Activated T-cell treated with anti-CD3 and anti-CD28 coated beads for 1 hour (primary cell): ENCODE measurements around the gene VAMP5.
"Not testable (repeated sequence)": the region's sequence is repeated elsewhere in the genome, so short reads cannot be mapped to it uniquely, and the experiment has no call there.

ENCODE experiments used
- DNase-seq: peaks from one replicate; pipeline ENCODE4 v3.0.0-alpha.2; 2020; ENCODE audit warnings: low read depth

VAMP5 gene

GRCh38 chr2:85601771-85602475 is 17.7 kb downstream of the VAMP5 start:
- no peak for DNase-seq

- DNase-seq = peak; percentile 77
Measured at GRCh38 chr2:85602476-85603234, 18.4 kb downstream of the VAMP5 start, which contains the start of gene TMEM150A. TMEM150A (minus strand) TSS chr2:85602698; CDS start chr2:85601948, 750 bp downstream.

- not testable (repeated sequence) for DNase-seq
Measured at GRCh38 chr2:85604133-85604444, 19.9 kb downstream of the VAMP5 start.

DNA sequence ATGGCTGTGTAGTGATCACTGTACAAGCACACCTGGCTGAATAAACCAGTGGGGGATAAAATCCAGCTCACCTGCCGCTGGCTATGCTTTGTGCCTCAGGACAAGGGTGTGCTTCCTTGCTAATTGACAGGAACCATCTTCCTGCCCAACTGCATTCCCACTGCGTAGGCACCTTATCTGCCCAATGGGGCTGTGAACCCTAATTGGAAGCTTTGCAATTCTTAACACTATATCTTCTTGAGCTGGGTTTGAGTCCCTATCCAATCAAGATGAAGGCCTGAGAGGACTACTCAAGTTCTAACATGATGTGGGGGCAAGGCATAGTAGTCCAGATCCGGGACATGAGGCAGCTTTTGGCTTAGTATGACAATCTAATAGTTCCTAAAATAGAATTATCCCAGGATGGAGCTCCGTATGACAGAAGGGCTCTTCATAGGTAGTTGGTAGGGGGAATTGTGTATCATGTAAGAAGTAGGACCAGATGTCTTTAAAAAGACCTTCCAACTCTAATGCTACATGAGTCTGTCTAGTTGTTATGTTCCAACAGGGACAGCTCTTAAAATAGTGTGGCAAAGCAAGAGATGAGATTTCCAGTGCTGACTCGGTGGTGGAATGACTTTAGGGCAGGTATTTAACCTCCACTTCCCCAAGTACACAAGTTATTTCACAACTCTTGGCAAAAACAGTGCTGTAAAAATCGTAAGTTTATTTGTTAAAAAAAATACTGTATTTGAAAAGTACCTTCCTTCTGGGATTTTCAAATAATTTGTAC is 20.5 kb downstream of the VAMP5 start:
- DNase-seq = no peak

DNA sequence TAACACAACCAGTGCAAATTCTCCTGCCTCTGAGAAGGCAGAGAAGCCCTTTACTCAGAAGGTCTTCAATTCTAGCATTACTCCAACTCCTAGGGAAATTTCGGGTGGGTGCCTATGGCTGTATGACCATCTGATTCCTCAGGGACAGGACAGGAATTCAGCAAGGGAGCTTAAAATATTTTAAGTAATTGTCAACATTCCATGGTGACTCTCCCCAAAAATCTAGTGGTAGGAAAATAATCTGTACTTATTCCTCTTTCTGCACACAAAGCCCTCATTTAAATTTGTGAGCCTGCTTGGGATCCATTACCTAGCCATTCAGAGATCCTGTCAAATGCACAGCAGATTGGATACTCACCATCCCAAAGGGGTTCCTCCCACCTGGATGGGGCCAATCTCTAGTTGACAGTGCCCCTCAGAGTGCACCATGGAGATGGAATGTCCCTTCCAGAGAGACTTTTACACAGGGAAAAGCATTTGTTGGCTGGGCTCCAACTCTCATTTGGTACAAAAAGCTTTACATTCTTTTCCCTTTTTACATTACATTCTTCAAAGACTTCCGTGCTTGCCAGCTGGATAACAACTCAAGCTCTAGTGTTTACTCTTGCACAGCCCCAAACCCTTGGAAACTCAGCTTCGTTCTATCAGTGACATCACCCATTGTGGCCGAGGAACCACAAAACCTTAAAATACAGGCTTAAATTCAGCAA is 21.3 kb downstream of the VAMP5 start:
- no peak for DNase-seq

GRCh38 chr2:85606116-85606455 is 21.9 kb downstream of the VAMP5 start:
- DNase-seq = no peak

DNA sequence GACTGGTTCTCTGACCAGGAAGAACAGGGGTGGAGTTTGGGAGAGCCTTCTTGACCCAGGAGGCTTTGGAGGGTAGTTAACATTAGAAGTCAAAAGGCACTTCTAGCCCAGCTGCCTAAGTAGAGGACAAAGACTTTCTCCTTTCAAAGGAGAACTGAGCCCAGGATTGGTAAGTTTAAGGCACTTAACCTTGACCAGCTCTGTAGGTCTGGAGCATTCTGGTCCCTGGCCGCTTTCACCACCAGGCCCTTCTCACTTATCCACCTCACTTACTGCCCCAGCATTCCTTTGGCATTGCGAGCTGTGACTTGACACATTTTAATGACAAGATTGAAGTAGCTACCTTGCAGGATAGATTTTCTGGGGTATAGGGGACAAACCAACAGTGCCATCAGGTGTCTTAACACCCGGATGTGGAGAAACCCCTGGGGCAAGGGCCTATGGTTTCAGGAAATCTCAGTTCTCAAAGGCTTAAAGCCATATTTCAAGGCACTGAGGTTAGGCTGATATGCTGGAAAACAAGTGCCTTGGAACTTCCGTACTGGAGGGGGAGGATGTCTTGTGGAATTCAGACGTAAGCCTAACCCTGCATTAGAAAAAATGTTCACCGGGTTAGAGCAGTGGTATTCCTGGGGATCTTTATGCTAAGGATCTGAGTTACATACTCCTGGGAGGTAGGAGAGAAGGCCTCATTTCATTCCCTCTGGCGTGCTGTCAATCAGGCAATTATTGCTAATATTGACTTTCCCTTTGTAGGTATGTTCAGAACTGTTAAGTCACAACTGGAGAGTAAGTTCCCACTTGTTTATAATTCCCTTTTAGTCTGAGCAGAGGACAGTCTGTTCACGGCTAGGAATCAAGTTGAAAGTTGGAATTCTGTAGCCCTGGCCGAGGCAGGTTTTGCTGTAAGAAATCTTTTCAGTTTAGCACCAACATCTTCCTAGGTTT is 23.3 kb downstream of the VAMP5 start:
- no peak for DNase-seq

DNA sequence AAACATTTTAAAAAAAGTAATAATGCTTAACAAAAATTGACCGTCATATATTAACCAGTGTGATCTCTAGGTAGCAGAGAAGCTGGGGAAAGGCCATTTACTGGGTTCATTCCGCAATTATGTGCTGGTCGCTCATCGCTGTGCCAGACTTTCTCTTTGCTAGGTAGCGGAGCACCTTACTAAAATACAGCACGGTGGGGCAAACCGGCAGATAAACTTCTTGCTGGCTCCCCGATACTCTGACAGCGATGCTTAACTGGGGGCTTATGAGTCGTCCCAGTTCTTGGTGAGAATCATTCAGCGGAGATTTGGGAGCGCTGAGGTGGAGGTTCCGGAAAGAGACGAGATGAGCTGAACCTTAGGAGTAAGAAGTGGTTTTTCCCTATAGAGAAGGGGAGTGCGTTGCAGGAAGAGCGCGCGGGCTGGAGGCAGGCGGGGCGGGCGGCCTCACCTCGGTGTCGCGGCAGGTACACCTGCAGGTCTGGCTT is 27.0 kb downstream of the VAMP5 start:
- no peak for DNase-seq

DNA sequence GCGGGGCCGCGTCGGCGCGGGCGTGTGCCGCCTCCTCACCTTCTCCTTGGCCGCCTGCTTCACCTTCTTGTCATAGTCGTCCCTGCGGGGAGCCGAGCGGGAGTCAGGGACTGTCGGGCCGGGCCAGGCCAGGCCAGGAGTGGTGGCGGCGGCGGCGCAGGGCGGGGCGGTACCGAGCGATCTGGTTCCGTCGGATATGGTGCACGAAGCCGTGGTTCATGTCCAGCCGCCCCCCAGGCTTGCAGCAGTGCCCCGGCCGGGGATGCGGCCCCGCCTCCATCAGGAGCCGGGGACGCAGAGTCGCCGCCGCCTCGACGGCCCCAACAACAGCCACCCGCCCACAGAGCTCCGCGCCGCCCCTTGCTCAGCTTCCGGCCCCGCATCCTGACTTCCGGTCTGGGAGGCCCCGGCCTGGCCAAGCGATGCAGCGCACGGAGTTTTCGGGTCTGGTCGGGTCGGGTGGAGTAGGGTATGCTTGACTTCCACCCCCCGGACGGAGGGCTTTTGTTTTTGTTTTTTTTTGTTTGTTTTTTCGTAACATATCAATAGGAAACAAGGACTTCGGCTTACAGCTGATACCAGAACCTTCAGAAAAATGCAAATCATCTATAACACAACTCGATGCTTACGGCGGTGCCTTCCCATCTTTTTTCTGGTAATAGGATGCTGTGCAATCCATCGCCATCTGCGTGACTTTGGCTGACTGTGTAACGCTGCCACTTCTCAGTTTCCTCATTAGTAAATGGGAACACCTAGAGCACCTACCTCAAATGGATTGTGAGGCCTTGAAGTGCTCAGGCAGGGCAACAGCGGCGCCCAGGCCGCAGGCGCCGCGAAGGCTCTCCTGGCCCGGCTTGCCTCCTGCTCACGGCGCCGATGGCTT is 27.7 kb downstream of the VAMP5 start, which contains the start of gene C2orf68:
TSS of gene C2orf68 (minus strand) at position 362 of the 883 bp plus-strand sequence. CDS start at position 280, 82 bp downstream.
- DNase-seq = peak; percentile 70

DNA sequence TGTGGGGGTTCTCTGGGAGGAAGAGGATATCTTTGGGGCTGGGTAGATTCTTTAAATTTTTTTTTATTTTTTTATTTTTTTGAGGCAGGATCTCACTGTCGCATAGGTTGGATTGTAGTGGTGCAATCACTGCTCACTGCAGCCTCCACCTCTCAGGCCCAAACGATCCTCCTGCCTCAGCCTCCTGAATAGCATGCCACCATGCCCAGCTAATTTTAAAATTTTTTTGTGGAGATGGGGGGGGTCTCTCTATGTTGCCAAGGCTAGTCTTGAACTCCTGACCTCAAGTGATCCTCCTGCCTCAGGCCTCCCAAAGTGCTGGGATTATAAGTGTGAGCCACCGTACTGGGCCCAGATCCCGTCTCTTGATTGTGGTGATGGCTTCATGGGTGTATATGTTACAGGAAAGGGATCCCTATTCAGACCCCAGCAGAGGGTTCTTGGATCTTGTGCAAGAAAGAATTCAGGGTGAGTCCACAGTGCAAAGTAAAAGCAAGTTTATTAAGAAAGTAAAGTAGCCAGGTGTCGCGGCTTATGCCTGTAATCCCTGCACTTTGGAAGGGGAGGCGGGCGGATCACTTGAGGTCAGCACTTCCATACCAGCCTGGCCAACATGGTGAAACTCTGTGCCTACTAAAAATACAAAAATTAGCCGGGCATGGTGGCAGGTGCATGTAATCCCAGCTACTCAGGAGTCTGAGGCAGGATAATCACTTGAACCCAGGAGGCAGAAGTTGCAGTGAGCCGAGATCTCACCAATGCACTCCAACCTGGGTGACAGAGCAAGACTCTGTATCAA is 29.7 kb downstream of the VAMP5 start:
- DNase-seq = no peak

GRCh38 chr2:85614757-85615156 is 30.5 kb downstream of the VAMP5 start:
- not testable (repeated sequence) for DNase-seq

DNA sequence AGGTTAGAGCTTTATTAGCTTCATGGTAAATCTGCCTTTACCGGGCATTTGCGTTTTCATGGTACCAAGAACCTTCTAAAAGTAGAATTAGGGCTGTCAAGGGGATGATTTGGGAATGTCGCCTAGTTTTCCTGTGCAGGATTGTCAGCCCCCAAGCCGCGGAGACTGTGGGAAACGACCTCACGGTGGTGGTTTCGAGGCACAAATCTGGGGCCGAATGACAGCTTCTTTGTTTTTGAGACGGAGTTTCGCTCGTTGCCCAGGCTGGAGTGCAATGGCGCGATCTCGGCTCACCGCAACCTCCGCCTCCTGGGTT is 31.1 kb downstream of the VAMP5 start:
- no peak for DNase-seq

DNA sequence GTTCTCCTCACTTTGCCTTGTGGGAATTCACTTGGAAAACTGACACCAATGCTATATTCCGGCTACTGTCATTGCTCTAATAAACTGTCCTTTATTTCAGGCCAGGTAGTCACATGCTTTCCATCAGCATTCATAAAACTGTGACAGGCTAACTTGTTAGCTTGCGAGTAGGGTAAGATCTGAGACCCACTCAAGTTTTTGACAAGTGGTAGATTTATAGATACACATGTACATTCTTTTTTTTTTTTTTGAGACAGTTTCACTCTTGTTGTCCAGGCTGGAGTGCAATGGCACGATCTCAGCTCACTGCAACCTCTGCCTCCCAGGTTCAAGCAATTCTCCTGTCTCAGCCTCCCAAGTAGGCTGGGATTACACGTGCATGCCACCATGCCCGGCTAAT is 33.5 kb downstream of the VAMP5 start:
- DNase-seq = not testable (repeated sequence)

- DNase-seq = no peak
Measured at GRCh38 chr2:85619617-85620016, 35.4 kb downstream of the VAMP5 start.

DNA sequence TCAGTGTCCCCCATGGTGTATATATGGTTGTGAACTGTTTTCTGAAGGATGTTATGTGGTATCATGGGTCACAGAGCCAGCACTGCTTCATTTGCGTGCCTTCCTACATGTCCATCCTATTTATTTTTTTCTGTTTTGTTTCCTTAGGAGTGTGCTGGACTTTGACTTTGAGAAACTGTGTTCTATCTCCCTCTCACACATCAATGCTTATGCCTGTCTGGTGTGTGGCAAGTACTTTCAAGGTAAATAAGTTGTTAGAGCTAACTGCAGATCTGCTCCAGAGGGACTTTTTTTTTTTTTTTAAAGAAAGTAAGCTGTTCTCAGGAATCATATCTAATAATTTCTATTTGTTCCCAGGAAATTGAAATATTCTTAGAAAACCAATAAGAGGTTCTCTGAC is 37.1 kb downstream of the VAMP5 start:
- no peak for DNase-seq

DNA sequence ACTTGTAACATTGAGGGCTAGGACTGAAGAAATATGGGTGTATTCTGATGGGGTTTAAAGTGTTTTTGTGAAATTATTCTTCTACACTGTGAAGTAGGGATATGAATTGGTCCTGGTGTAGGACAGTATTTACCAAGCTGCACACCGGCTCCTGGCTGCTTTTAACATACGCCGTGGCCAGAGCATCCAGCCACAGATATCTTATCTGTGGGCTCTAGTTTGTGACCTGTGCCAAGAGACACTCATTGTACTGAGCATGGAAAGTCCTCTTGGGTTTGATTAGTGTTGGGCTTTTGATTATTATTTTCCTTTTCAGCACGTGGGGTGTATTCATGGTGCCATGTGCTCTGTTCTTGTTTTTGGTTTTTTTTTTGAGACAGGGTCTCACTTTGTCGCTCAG is 39.8 kb downstream of the VAMP5 start:
- DNase-seq = no peak

- DNase-seq = no peak
Measured at GRCh38 chr2:85628658-85629057, 44.4 kb downstream of the VAMP5 start.

DNA sequence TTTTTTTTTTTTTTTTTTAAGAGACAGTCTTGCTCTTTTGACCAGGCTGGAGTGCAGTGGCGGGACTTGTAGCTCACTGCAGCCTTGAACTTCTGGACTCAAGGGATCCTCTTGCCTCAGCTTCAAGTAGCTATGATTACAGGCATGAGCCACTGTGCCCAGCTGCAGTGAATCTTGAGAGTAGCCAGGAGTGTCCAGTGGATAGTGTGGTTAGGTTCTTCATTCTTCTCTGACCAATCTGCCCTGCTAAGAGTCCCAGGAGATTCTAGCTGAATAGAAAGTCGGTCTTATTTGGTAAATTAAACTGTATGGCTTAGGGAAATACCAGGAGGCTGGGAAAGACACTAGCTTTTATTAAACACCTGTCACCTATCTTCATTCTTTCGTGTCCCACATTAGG is 47.1 kb downstream of the VAMP5 start:
- DNase-seq = no peak

GRCh38 chr2:85635011-85635410 is 50.8 kb downstream of the VAMP5 start:
- DNase-seq = no peak
